Duodenal mucosa (tissue), 2 donors: ENCODE measurements around the gene UQCRC1.
A peak's percentile ranks its signal among the peaks of the same experiment; 100 is the strongest.
"Not testable (repeated sequence)": the region's sequence is repeated elsewhere in the genome, so short reads cannot be mapped to it uniquely, and the experiment has no call there.

Experiments
- H3K27ac ChIP-seq: one replicate; pipeline ENCODE4 v1.7.0; 2013; ENCODE audit warnings: low read depth, low read length
- H3K27me3 ChIP-seq, 2 donors: one replicate each; pipeline ENCODE4 v1.7.0; 2013; ENCODE audit warnings: low read length in 2 of 2, control low read depth in 1 of 2; ENCODE audit not compliant: insufficient read depth in 2 of 2, control insufficient read depth in 1 of 2
- H3K36me3 ChIP-seq, 2 donors: one replicate each; pipeline ENCODE4 v1.7.0; 2013; ENCODE audit warnings: low read length in 2 of 2, control low read depth in 1 of 2; ENCODE audit not compliant: insufficient read depth in 2 of 2, control insufficient read depth in 1 of 2
- H3K4me1 ChIP-seq, 2 donors: one replicate each; pipeline ENCODE4 v1.7.0; 2013; ENCODE audit warnings: low read length in 2 of 2, control low read depth in 1 of 2; ENCODE audit not compliant: insufficient read depth in 2 of 2, control insufficient read depth in 1 of 2
- H3K4me3 ChIP-seq, 2 donors: one replicate each; pipeline ENCODE4 v1.7.0; 2013; ENCODE audit warnings: low read length in 2 of 2, low read depth in 1 of 2
- H3K9ac ChIP-seq, 2 donors: one replicate each; pipeline ENCODE4 v1.7.0; 2013; ENCODE audit warnings: low read length in 2 of 2, low read depth in 1 of 2
- H3K9me3 ChIP-seq, 2 donors: one replicate each; pipeline ENCODE4 v1.7.0; 2013; ENCODE audit warnings: low read length in 2 of 2, control low read depth in 1 of 2; ENCODE audit not compliant: control insufficient read depth in 1 of 2

The UQCRC1 gene

GRCh38 chr3:48556796-48557626, 52.4 kb downstream of the UQCRC1 start, which contains the start of gene PFKFB4:
TSS of gene PFKFB4 (minus strand) at chr3:48556803. CDS start at chr3:48556777, 26 bp downstream.
- peaks cover 43 to 70% of the 10 kb centered on the region in 2 donors for H3K4me1 ChIP-seq
- H3K27ac ChIP-seq: no peak within 1 kb of the TSS
- H3K9ac ChIP-seq: peak within 1 kb of the TSS; percentile 60 to 65
- H3K36me3 ChIP-seq: no peaks in the 10 kb centered on the region
- no peaks in the 10 kb centered on the region for H3K9me3 ChIP-seq
- H3K4me3 ChIP-seq: peak within 1 kb of the TSS; percentile 76 to 84
- H3K27me3 ChIP-seq: no peaks in the 10 kb centered on the region

DNA sequence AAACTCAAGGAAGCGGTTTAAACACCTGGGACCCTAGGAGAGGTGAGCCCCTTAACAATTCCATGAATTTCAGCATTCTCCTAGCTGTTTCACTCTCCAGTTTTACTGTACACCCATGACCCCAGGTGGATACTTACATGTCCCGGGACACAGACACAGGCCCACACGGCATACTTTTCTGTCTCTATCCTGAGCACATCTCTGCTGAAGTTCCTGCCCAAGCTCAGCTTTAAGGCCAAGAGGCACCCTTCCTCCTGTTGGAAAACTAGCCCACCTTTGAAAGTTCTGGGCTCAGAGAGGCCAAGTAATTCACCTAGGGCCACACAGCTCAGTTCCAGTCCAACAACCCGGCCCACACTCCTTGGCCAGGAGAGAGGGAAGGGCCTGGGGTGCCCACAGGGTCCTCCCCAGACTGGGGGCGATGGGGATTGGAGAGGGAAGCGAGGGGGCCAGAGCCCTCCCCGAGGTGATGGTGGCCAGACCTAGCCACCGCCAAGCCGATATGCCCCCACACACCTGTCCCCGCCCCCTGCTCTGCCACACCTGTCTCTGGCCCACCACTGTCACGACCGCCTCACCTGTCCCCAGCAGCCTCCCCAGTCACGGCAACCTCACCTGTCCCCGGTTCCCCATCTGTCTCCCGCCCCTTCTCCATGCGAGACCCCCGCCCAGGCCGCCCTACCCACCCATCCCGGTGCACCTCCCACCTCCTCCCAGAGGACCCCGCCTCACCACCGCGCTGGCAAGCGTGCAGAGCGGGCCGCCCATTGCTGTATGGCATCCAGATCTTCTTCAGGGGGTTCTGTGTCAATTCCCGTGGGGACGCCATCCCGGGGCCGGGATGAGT, 53.3 kb downstream of the UQCRC1 start:
- no peak overlapping the region for H3K27ac ChIP-seq
- peak overlapping the region; percentile 68 to 84 for H3K4me3 ChIP-seq
- no peaks in the 10 kb centered on the region for H3K36me3 ChIP-seq
- no peaks in the 10 kb centered on the region for H3K9me3 ChIP-seq
- H3K27me3 ChIP-seq: no peaks in the 10 kb centered on the region
- peak overlapping the region; percentile 60 to 65 for H3K9ac ChIP-seq
- peaks cover 46 to 72% of the 10 kb centered on the region in 2 donors for H3K4me1 ChIP-seq

GRCh38 chr3:48555231-48555948, 54.1 kb downstream of the UQCRC1 start:
- H3K27ac ChIP-seq: no peak overlapping the region
- peaks cover 42 to 65% of the 10 kb centered on the region in 2 donors for H3K4me1 ChIP-seq
- no peaks in the 10 kb centered on the region for H3K27me3 ChIP-seq
- peaks cover 0 to 3% of the 10 kb centered on the region in 2 donors for H3K36me3 ChIP-seq
- H3K9me3 ChIP-seq: no peaks in the 10 kb centered on the region
- peak overlapping the region; percentile 68 to 84 for H3K4me3 ChIP-seq
- peak overlapping the region; percentile 60 to 65 for H3K9ac ChIP-seq

DNA sequence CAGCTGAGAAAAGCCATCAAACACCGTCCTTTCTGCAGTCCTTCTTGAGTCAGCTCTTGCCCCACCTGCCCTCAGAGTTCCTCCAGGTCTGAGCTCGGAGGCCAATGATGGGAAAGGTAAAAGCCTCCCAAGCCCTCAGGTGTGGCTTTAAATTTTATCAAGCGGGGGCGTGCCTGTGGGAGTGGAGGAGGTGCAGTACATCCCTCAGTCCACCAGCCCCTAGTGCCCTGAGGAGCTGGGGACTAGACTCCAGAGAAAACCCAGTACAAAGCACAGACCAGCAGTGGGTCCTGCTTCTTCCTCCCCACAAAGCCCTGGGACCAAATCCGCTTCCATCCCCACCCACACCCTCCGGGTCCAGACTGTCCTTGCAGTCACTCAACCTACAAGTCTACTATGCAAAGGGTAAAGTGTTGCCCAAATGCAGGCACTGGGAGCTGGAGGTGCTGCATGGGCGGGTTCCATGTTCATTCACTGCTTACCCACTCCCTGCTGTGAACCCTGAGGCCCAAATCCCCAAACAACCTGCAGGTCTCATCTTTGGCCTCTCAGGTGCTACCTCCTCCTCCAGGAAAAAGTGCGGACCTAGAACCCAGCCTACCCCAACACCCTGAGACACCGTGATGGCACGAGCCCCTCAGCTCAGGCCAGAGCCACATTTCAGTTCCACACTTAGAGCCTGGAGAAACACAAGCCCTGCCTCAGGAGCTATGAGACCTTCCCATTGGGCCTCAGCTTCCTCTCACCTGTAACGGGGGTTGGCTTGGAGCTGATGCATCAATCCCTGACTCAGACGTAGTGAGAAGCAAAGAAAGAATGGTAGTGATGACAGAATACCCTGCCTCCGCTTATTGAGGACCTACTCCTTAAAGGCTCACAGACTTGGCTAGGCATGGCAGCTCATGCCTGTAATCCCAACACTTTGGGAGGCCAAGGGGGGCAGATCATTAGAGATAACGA, 55.3 kb downstream of the UQCRC1 start:
- H3K9ac ChIP-seq: peak overlapping the region; percentile 9 to 10
- H3K9me3 ChIP-seq: no peaks in the 10 kb centered on the region
- peaks cover 3 to 10% of the 10 kb centered on the region in 2 donors for H3K36me3 ChIP-seq
- peak overlapping the region in 1 of 2 donors; percentile 55 for H3K4me3 ChIP-seq
- H3K27me3 ChIP-seq: no peaks in the 10 kb centered on the region
- H3K27ac ChIP-seq: no peak overlapping the region
- H3K4me1 ChIP-seq: peaks cover 36 to 60% of the 10 kb centered on the region in 2 donors

GRCh38 chr3:48553361-48553760, 56.1 kb downstream of the UQCRC1 start:
- Histone ChIP-seq H3K4me3 (peak overlapping the region in 1 of 2 donors; percentile 55), H3K27ac (no peak overlapping the region), H3K27me3 (no peaks in the 10 kb centered on the region), H3K9ac (peak overlapping the region; percentile 10 to 32), H3K9me3 (no peaks in the 10 kb centered on the region), H3K4me1 (peaks cover 36 to 56% of the 10 kb centered on the region in 2 donors), H3K36me3 (peaks cover 3 to 16% of the 10 kb centered on the region in 2 donors)

- Histone ChIP-seq H3K4me3 (peak overlapping the region in 1 of 2 donors; percentile 15), H3K27me3 (no peaks in the 10 kb centered on the region), H3K9me3 (no peaks in the 10 kb centered on the region), H3K27ac (peak overlapping the region; percentile 11), H3K9ac (peak overlapping the region; percentile 2 to 4), H3K4me1 (peaks cover 36 to 47% of the 10 kb centered on the region in 2 donors), H3K36me3 (peaks cover 9 to 19% of the 10 kb centered on the region in 2 donors)
Measured at GRCh38 chr3:48552111-48552951, 57.1 kb downstream of the UQCRC1 start.

DNA sequence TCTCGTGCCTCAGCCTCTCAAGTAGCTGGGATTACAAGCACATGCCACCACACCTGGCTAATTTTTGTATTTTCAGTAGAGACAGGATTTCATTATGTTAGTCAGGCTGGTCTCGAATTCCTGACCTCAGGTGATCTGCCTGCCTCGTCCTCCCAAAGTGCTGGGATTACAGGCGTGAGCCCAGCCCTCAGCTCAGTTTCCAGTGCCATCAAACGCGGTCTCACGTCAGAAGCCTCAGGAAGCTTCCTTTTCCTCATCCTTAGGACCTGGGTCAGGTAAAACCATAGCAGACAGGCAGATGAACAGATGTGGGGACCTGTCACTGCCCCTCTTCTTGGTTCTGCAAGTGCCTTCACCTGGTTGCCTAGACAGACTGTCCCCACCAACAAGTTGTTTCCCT, 57.8 kb downstream of the UQCRC1 start:
- H3K9ac ChIP-seq: peak overlapping the region in 1 of 2 donors; percentile 2
- not testable (repeated sequence) for H3K27ac ChIP-seq, H3K9me3 ChIP-seq, H3K4me3 ChIP-seq, H3K27me3 ChIP-seq
- peaks cover 14 to 26% of the 10 kb centered on the region in 2 donors for H3K36me3 ChIP-seq
- H3K4me1 ChIP-seq: peaks cover 36 to 44% of the 10 kb centered on the region in 2 donors
